Esophagus muscularis mucosa (tissue), 4 donors: ENCODE results near the gene ATP1B1.

ENCODE experiments used
- EP300 ChIP-seq: sonication (generic); formaldehyde crosslinking; IDR thresholded peaks from one replicate; pipeline ENCODE4 v1.6.1; 2017; ENCODE audit warnings: antibody characterized with exemption
- POLR2A ChIP-seq: fragments of 450-650 bp; IDR thresholded peaks from one replicate; pipeline ENCODE4 v1.6.1; 2017; ENCODE audit warnings: antibody characterized with exemption, moderate library complexity, mild to moderate bottlenecking, low read depth
- POLR2AphosphoS5 ChIP-seq, 2 donors: sonication (generic); formaldehyde crosslinking; IDR thresholded peaks; one replicate each; pipeline ENCODE4 v1.6.1; 2017; ENCODE audit warnings: antibody characterized with exemption in 2 of 2
- TF ChIP-seq, protein P1 (sequence below), 3 experiments: fragments of 200-600 bp in 2 of 3; fragments of 450-650 bp in 1 of 3; sonication (generic) in 2 of 3; IDR thresholded peaks; one replicate each; pipeline ENCODE4 v1.5.1; 2017 to 2019; ENCODE audit warnings: antibody characterized with exemption in 3 of 3, mild to moderate bottlenecking in 2 of 3, moderate library complexity in 1 of 3

DNA sequence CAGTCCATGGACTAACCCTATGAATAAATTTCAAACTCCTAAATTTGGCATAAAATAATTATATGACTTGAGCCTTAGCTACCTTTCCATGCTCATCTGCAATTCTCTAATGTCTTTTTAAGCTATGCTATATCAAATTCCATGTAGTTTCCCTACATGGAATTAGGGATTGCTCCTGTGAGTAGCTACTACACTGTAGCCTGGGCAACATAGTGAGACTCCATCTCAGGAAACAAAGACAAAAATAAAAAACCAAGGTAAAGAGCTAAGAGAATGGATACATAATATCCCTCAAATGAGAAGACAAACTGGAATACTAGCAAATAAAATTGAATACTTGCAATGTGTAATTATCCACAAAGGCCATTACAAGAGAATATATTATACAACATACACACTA is 37.5 kb downstream of the ATP1B1 start:
- no peak for TF ChIP-seq POLR2A
- TF ChIP-seq, protein P1, sequence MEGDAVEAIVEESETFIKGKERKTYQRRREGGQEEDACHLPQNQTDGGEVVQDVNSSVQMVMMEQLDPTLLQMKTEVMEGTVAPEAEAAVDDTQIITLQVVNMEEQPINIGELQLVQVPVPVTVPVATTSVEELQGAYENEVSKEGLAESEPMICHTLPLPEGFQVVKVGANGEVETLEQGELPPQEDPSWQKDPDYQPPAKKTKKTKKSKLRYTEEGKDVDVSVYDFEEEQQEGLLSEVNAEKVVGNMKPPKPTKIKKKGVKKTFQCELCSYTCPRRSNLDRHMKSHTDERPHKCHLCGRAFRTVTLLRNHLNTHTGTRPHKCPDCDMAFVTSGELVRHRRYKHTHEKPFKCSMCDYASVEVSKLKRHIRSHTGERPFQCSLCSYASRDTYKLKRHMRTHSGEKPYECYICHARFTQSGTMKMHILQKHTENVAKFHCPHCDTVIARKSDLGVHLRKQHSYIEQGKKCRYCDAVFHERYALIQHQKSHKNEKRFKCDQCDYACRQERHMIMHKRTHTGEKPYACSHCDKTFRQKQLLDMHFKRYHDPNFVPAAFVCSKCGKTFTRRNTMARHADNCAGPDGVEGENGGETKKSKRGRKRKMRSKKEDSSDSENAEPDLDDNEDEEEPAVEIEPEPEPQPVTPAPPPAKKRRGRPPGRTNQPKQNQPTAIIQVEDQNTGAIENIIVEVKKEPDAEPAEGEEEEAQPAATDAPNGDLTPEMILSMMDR (IDR thresholded peaks at IDR 0.05) = no peak
- no peak for TF ChIP-seq POLR2AphosphoS5 (IDR thresholded peaks at IDR 0.05)
- no peak for TF ChIP-seq EP300
